GM21447 (cell line): Measurements from ENCODE around the gene MARCHF11.

Source experiments
- ATAC-seq: cut with Tn5 transposase; IDR thresholded peaks from one replicate; pipeline ENCODE4 v1.9.1; 2021; ENCODE audit not compliant: unreplicated experiment

Gene MARCHF11

DNA sequence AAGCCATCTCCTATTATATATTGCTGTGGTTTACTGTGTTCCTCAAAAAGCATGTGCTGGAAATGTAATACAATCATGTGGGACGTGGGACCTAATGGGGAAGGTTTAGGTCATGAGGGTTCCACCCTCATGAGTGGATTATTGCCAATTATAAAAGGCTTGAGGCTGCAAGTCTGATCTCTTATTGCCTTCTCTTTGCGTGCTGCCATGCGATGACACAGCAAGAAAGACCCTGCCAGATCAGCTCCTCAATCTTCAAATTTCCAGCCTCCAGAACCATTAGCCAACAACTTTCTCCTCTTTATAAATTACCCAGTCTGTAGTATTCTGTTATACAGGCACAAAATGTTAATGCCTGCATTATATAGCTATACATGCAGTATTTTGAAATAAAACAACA, 45.4 kb downstream of the MARCHF11 start:
- no peak for ATAC-seq

DNA sequence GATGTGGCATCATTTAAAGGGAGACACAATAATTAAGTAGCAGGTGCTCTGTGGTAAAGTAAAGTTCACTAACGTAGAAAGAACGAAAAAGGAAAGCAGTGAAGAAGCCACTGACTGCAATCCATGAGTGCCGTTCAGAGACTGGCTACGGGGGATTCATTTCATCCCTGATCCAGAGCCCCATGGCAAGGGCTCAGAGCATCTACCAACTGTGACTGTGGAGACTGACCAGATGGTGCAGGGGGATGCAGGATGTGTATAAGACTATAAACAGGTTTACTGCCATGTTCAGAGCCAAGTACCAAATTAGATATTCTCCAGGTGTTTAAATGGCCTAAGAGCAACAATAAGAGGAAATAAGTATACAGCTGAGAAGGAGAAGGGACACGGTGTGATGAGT, 47.7 kb downstream of the MARCHF11 start:
- ATAC-seq, result no peak

DNA sequence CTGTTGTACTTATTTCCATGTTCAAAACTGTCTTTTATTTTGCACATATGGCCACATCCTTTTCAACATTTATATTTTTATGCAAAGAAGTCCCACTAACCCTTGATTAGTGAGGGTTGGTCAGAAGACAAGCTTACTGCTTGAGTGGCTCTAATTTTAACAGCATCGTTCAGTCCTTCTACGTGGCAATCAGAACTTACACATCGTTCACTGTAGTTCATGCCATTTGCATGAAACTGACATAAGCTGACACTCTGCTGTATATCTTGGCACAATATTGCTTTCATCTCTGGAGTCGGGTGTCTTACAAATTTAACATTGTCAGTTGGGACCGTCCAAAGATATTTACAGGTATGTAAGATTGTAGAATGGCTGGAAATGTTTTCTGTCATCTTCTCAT, 50.6 kb downstream of the MARCHF11 start:
- ATAC-seq, result no peak

DNA sequence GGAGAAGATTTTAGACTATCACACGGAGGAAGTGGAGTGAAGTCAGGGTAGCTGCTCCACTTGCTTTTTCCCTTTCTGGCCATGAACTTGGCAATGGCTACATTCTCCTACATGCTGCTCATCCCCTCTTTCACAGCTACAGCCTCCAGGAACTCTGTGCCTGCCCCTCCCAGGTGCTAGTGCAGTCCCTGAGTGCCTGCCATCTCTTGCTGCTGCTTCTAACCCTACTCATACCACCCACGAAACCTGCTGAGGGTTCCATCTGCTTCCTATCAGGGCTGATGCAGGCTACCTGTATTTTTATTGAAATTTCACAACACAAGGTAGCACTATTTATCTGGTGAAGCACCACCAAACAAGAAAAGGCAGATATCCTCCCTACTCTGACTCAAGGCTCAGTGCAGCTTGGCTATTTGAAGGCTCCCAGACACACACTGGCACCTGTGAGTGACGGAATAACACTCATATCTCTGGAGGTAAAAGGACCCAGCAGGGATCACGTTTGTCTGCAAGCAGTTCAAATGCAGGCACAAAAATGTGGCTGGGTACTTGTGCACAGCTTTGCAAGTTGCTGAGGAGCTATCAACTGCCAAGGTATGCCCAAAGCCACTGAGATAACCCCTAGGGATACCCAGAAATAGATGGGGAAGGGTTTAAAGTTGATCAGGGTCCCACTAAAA, 51.6 kb downstream of the MARCHF11 start:
- ATAC-seq, result no peak

DNA sequence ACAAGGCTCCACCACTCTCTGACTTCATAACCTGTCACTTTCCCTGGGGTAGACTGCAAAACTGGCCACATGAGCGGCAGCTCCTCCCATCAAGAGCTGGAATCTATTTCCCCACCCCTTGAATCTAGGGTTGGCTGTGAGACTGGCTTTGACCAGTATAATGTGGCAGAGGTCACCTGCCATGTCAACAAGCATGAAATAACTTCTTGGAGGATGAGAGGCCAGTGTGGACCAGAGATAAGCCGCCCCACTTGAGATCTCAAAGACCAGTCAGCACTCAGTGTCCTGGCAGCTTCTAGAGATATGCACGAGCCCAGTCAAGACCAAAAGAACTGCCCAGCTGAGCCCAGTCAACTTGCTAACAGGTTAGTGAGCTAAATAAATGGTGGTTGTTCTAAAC, 59.0 kb downstream of the MARCHF11 start:
- no peak for ATAC-seq

DNA sequence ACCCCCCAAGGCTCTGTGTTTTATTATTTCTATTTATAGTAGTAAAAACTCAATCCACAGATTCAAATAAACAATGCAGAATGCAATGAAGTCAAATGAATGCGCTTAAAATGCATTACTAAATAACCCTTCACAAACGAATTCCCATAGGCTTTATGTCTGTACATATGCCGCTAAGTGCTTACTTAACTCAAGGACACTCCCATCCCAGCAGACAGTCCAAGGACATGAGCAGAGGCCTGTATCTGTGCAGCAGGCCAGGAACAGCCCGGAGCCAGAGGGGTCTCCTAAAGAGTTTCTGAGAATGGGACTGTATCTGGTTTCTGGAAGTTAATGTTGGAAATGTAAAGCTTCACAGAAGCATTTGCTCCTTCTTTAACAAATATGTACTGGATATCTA, 59.8 kb downstream of the MARCHF11 start:
- ATAC-seq, result no peak

DNA sequence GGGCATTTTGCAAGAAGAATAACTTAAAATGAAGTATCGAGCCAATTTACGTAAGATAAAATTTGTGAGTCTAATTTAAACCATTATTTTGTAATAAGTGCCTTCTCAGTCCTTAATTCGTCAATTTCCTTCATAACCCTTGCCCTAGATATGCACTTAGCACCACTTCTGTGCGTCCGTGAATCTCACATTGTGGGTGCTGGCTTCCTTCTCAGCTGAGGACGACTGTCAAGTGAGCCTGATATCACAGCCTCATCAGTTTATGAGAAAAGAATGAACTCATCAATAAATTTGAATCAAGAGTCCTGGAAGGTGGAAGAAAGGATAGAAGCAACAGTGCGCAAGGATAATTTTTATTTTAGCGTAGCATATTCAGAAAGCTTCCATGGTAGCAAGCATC, 64.5 kb downstream of the MARCHF11 start:
- no peak for ATAC-seq

DNA sequence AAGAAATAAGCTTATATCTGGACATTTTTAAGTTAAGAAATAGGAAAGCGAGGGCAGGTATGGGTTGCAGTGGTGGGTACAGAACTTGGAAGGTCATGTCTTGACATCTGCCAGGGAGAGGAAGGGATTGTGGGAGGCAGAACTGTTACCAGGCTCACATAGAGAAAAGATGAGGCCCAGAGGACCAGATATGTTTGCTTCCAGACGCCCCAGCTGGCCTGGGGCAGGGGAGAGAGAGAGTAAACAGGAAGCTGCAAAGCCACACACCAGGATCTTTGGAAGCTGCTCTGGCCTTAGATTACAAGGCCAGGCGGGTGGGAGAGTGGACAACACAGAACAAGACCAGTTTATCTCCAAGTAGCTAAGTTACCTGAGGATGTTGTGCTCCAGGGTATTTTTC, 71.2 kb downstream of the MARCHF11 start:
- no peak for ATAC-seq

DNA sequence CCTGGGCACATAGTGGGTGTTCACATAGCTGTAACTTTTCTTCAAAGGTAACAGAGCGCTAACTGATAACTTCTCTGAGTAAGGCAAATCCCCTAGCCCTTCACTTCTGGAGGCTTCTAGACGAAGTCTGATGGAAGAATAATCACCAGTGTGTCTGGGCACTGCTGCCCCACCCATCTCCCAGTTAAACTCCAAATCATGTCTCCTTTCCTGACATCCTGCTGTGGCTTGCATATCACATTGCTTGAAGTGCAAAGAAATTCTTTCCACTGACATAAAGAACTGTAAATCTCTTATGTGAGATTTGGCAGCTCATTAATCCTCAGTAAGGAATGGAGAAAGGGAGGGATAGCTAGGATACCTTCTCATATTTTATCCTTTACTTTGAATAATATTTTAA, 74.6 kb downstream of the MARCHF11 start:
- no peak for ATAC-seq

DNA sequence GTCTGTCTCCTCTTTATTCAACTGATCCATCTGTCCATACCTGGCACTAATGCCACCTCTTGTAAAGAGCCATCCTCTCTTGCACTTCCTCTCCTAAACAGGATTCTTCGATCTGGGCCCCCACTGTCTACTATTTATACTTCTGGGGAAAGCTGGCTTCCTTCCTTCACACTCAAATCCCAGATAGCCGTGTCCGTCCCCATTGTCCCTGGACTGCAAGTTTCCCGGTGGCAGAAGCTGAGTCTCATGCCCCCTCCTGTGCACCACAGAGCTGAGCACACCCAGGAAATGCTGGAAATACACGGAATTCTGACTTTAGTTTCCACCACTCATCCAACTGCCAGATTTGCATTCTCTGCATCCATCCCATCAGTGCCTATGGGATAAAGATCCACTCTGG, 84.0 kb downstream of the MARCHF11 start:
- no peak for ATAC-seq

DNA sequence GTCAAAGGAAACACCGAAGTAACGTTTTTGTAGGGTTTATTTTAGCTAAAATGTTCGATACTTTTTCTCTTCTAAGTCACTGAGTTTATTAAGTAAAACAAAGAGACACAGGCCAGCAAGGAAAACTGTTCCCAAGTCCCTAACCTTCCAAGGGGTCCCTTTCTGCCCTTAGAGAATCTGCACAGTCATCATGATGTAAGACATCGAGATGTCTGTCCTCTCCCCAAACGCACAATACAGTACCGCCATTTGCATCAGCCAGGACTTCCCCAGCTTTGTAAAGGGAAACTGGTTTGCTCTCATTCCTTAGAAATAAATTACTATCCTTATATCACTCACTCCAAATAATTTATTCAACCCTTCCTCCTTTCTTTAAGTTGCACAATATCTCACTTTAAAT, 89.3 kb downstream of the MARCHF11 start:
- ATAC-seq, result no peak

DNA sequence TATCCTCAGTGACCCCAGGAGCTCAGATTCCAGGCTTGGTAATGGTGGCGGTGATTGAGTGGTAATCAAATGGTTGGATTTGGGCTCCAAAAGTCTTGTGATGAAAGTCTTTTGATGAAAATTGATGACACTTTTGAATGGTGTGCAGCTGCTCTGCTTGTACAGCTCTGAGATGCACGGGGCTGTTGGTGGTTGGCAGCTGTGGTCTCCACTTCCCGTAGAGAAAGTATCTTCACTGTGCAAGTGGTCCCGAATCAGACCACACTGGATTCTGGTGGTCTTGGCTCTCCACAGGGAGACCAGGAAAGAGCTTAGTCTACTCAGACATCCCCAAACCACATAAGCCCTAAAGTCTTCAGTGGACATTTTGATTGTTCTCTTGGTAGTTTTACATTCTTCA, 96.6 kb downstream of the MARCHF11 start:
- ATAC-seq, result no peak

DNA sequence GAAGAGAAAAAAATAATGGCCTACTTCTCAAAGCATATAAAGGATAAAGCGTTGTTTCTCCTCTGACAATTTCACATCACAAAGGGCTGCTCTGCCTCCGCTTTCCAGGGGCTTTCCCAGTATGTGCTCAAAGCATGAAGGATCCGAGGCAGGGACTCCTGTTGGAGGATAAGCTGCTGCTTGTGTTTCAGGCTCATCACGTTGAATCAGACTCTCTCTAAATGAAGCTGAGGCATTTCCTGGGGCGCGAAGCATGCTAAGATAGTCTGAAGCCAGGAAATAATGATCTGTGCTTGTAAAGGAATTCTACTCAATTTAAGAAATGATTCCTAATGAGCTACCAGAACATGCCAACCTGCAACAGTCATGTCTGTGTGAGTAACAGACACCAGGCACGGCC, 97.5 kb downstream of the MARCHF11 start:
- ATAC-seq, result no peak

DNA sequence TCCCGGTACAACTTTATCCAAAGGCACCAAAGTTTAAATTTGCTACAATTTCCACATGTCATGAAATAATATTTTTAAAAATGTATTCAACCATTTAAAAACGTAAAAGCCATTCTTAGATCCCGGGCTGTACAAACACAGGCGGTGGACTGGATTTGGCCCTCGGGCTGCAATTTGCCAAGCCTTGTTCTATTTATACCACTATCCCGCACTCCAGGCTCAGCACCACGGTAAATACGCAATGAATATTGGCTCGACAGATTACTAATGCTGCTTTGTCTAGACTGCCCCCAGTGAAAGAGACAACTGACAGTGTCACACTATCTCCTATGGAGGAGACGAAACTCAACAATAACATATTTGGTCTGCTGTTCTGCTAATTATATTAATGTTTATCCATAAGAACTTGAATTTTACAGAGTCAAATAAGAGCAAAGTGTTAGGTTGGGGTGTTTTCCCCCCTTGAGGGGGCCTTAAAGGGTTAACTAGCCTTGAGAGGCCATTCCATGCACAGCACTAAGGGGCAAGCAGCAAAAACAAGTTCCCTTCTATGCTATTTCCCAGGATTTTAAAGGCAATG, 98.1 kb downstream of the MARCHF11 start:
- ATAC-seq, result no peak

DNA sequence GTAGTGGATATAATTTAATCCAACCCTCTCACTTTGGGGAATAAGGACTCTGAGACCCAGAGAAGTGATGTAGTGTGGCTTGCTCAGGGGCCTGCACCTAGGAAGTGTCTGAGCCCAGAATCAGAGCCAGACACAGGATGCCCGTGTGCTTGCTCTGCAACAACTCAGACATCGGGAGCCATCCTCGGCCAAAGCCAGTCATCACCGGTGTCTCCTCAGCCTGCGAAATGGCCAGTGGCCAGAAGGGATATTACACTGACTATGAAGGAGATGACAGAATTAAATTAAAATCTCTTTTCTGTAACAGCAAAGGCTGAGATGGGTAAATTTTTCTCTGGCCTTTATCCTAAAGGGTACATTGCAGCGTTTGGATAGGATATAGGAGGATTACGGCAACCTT, 102.9 kb downstream of the MARCHF11 start:
- ATAC-seq, result no peak

DNA sequence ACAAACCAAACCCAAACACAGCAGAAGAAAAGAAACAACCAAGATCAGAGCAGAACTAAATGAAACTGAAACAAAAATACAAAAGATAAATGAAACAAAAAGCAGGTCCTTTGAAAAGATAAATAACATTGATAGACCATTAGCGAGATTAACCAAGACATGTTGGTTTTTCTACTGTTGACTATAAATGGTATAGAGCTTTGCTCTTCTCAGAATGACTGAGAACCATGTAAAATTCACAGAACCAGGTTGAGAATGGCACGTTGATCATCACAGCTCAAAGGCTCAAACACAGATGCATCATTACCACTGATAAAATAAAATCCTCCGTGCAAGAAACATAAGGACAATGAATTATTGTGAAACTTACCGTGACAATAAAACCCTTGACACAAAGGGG, 105.2 kb downstream of the MARCHF11 start:
- no peak for ATAC-seq

DNA sequence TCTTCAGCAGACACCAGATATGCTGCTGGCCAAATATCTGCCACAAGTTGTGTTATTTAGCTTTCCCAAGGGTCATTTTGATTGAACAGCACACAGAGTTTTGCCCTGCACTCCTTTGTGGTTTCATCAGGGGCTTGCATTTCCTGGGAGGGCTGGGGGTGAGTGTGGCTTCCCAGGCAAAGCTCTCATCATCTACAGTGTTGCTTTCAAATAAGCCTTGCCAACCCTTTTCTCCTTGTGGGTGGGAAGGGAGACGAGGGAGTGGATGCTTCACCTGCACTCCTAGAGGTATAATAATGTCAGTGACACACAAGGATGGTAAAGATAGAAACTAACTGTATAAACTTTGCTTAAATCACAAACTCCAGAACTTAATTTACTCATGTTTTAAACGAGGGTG, 107.0 kb downstream of the MARCHF11 start:
- no peak for ATAC-seq

DNA sequence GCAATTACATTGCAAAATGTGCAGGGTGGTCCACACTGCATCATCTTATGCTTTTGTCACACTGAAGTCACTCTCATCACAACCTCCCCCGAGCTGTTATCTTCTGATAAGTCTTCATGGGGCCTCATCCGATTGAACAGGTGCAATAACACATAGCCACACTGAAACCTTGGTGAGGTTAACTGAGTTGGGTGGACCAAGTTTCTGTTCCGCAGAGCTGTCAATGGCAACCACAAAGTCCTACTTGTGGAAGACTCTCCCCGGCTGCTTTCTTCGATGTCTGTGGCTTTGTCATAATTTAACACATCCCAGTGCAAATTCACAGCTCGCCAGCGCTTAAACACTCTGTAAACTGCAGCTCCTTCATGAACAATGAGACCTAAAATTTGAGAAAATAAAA, 112.2 kb downstream of the MARCHF11 start:
- no peak for ATAC-seq

DNA sequence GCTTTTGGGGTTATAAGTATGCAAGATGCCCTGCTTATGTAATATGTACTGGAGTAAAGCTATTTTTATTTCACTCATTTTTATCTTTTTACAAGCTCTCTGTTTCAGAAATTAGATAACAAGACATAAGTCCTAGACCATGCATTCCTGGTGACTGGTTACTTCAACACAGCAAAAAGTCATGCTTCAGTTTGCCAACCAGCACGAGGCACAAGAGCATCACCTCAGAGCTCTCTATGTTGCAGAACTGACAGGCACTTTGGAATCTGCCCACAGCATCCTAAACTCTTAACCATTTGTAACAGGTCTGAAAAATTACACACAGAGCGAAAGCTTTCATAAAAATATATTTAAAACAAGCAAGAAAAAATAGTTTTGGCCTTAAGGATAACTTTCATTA, 112.8 kb downstream of the MARCHF11 start:
- no peak for ATAC-seq

DNA sequence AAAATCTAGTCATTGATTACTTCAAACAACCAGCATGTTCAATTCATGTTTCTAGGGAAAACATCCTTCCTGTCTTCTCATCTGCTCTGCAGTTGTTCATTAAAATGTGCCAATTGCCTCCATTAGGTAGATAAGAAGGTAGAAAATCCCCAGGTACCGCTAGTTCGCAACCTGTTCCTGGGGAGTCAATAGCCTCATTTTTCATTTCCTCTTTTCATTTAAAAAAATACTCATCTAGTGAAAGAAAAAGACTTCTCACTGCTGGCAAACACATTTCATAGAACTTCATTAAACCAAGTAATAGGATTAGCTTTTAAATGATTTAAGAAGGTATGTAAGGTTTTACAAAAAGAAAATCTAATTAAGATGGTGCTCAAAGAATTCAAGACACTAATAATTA, 113.3 kb downstream of the MARCHF11 start:
- no peak for ATAC-seq

DNA sequence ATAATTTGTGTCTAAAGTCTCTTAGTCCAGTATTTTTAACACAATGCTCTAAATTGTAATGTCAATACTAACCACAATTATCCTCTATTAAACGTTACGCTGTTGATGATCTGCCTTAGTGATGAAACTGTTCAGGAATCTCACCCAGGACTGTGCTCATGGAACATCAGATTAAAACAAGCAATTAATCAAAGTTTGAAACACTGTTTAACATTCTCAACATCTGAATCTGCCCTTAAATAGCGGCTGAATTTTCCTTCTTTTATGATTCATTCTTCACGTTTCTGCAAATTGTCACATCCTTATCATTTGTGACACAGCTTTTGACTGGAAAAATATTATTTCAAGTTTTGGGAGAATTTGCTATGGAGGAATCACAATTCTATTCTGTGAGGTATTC, 113.8 kb downstream of the MARCHF11 start:
- ATAC-seq, result no peak

DNA sequence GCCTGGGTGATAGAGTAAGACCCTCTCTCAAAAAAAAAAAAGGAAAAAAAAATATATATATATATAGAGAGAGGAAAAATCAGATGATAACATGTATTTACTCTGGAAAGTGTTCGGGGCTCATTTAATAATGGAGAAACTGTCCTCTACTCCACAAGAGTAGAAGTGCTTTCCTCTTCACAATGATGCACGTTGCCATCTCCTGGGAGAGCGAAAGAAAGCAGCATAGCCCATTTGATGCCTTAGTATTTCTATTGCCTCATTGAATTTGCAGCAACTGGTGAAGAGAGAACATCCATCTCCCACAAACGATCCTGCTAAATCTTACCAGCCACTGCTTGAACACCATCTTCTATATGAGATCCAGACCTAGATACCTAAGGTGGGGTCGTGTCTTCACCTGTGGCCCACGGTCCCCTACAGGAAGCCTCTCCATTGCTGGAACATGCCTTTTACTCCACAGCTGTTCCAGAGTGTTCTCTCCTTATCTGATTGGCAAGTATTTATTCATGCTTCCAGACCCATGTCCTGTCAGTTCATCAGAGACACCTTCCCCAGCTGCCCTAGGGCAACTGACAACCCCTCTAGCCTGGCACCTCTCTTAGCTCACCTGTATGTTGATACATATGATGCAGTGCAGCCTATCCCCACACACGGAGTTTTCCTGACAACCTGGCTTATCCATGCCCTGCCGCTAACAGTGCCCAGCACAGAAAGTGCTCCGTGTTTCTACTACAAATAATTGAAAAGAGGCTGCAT, 115.3 kb downstream of the MARCHF11 start:
- ATAC-seq, result no peak

DNA sequence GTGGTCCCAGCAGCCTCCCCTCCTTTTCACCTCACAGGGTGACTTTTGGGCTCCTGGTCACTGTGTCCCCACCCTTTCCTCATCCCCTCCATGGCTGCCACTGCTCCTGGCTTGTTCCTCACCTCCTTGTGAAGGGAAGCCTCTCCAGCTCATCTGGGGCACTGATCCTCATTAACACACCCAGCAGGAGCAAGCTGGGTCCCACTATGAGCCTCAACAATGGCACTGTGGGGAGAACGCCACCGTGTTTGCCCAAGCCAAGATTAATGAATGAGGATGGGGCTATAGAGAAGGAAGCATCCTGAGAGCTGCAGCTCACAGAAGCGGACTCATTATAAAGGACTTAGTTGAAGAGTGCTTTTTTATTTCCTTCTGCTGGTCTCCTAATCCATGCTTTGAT, 118.4 kb downstream of the MARCHF11 start:
- ATAC-seq, result no peak
